AG04449 (cell line): ENCODE measurements around the gene FBXO7.

Experiments used
- CTCF ChIA-PET: fragments of 350-600 bp; formaldehyde crosslinking; extraction: SDS; loops from one replicate; lab custom pipeline; 2021; ENCODE audit warnings: antibody characterized with exemption; lab: Yijun Ruan, JAX
- POLR2A ChIA-PET: fragments of 400-600, 350-600 bp; formaldehyde crosslinking; extraction: SDS; loops from one replicate; lab custom pipeline; 2020; ENCODE audit warnings: antibody characterized with exemption, inconsistent platforms; lab: Yijun Ruan, JAX
- DNase-seq: peaks from one replicate; pipeline ENCODE4 v3.0.0-alpha.2; 2010; ENCODE audit warnings: low read depth, low spot score
- H3K4me3 ChIP-seq: 2 replicates; pipeline ENCODE4 v1.5.1; 2011; ENCODE audit warnings: low read depth, mild to moderate bottlenecking, control low read depth, low read length
- TF ChIP-seq, protein P1 (sequence below): IDR thresholded peaks from one replicate; pipeline ENCODE4 v1.5.1; 2011; ENCODE audit warnings: mild to moderate bottlenecking, moderate library complexity, low read length, control low read depth, inconsistent platforms; ENCODE audit not compliant: insufficient read depth; ENCODE audit errors: missing control alignments

FBXO7 gene

GRCh38 chr22:32474635-32475467, at the start of gene FBXO7:
TSS of gene FBXO7 (plus strand) at chr22:32474811. CDS start at chr22:32475003, 192 bp downstream.
- POLR2A ChIA-PET: interaction anchor here (0.6 to 2.7 kb wide), 3 partner anchors 87 to 328 kb away, joined by 3 to 17 read pairs (median 4); partner anchors contain the start of gene TIMP3
- TF ChIP-seq, protein P1, sequence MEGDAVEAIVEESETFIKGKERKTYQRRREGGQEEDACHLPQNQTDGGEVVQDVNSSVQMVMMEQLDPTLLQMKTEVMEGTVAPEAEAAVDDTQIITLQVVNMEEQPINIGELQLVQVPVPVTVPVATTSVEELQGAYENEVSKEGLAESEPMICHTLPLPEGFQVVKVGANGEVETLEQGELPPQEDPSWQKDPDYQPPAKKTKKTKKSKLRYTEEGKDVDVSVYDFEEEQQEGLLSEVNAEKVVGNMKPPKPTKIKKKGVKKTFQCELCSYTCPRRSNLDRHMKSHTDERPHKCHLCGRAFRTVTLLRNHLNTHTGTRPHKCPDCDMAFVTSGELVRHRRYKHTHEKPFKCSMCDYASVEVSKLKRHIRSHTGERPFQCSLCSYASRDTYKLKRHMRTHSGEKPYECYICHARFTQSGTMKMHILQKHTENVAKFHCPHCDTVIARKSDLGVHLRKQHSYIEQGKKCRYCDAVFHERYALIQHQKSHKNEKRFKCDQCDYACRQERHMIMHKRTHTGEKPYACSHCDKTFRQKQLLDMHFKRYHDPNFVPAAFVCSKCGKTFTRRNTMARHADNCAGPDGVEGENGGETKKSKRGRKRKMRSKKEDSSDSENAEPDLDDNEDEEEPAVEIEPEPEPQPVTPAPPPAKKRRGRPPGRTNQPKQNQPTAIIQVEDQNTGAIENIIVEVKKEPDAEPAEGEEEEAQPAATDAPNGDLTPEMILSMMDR: peak; percentile 75
- CTCF ChIA-PET: interaction anchor here (0.7 to 3.8 kb wide), 17 partner anchors 13 to 526 kb away, joined by 3 to 50 read pairs (median 4); partner anchors contain the start of gene RTCB
- H3K4me3 ChIP-seq: peak within 1 kb of the TSS; percentile 89
- peak; percentile 36 for DNase-seq

DNA sequence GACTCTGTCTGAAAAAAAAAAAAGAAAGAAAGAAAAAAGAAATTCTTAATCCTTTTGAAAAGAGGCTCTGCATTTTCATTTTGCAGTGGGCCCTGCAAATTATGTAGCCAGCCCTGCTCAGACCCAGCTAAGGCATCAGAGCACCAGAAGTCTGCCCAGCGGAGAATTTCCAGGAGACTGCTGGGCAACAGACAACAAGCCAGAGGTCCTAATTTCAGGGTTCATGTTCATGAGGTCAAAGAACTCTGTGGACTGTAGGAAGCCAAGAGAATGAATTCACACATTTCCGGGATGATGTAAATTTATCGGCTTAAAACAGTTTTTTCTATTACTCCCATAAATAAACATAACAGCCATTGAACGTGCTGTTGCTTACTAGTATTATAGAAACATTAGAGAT, 47.7 kb upstream of the FBXO7 start:
- CTCF ChIA-PET: interaction anchor here (0.6 kb wide), 1 partner anchor 344 kb away, joined by 4 read pairs; no protein-coding TSS in a partner anchor

DNA sequence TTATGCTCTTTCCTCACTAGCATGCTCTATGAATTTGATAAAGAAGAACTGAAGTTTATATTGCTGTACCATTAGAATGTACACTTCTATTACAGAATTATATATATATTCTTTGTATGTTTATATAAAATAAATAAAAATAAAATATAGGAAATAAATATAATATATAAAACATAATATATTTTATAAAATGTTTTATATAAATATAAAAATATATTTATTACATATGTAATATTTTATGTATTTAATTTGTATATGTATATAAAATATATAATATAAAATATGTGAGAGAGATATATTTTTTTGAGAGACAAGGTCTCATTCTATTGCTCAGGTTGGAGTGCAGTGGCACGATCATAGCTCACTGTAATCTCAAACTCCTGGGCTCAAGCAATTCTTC, 44.3 kb upstream of the FBXO7 start:
- POLR2A ChIA-PET: no interaction called here
- DNase-seq: no peak
- H3K4me3 ChIP-seq: no peak overlapping the region
- CTCF ChIA-PET: no interaction called here
- TF ChIP-seq, protein P1: no peak

More for the DNA sequence above, 47.7 kb upstream of the FBXO7 start:
- DNase-seq: no peak
- H3K4me3 ChIP-seq: no peak overlapping the region
- TF ChIP-seq, protein P1: no peak
- POLR2A ChIA-PET: no interaction called here

DNA sequence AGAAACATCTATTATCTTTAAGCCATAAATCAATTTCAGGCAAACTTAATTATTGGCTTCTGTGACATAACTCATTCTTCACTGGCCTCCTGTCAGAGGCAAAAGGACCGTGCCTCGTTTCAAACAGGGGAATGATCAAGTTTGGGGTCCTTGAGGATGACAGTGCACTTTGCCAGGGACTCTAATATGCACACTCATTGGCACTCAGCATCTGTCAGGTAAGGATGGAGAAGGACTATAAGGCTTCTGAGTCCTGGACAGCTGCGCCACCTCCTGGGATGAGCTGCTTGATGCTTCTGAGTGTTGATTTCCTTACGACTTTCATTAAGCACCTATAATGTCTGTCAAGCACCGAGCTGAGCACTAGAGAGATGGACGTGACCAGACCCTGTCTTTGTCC, 30.5 kb upstream of the FBXO7 start:
- CTCF ChIA-PET: no interaction called here
- no peak overlapping the region for H3K4me3 ChIP-seq
- DNase-seq: no peak
- POLR2A ChIA-PET: no interaction called here
- TF ChIP-seq, protein P1: no peak

DNA sequence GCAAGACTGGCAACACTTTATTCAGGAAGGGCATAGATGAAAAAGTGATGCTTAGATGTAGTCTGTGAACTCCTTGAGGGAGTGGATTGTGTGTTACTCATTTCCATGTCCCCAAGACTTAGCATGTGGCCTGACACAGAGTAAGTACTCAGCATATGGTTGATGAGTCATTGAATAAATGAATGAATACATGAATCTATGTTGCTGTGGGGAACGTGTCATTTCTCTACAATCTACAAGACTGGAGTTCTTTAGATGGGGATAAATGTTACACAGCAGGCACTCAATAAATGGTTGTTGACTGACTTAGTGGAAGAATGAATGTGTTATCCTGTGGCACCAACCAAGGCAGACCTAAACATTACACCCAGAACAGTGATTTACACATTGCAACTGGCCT, 28.3 kb upstream of the FBXO7 start:
- no peak overlapping the region for H3K4me3 ChIP-seq
- CTCF ChIA-PET: no interaction called here
- TF ChIP-seq, protein P1: no peak
- POLR2A ChIA-PET: no interaction called here
- DNase-seq: no peak

GRCh38 chr22:32448980-32449379, 25.6 kb upstream of the FBXO7 start:
- no peak overlapping the region for H3K4me3 ChIP-seq
- TF ChIP-seq, protein P1: no peak
- ChIA-PET CTCF (no interaction called here), POLR2A (no interaction called here)
- no peak for DNase-seq
